IMR-90 (cell line): ENCODE data around the gene CAMLG. TPM values are rescaled to one million over a fixed set of nuclear protein-coding genes. Genes with fewer than 3 reads are reported as not detected.
"Not testable (repeated sequence)": the region's sequence is repeated elsewhere in the genome, so short reads cannot be mapped to it uniquely, and the experiment has no call there.

Experiments used
- ATAC-seq: fragments of 200-7000 bp; cut with Tn5 transposase; 2 replicates; pipeline ENCODE4 v1.9.1; 2020; ENCODE audit warnings: low read depth, mild to moderate bottlenecking, moderate library complexity
- BruUV-seq: library from RNA; stranded (reverse); fragments of 400-500 nt; replicated peaks from 2 replicates; lab custom pipeline; 2021; lab: Mats Ljungman, UMichigan
- CTCF ChIA-PET: fragments of 300-600 bp; formaldehyde crosslinking; extraction: SDS; loops from one replicate; lab custom pipeline; 2021; ENCODE audit warnings: antibody characterized with exemption; lab: Yijun Ruan, JAX
- POLR2A ChIA-PET: fragments of 300-600 bp; sonication (Branson Sonifier 250); formaldehyde crosslinking; loops from one replicate; lab custom pipeline; 2022; ENCODE audit warnings: antibody characterized with exemption; ENCODE audit not compliant: unreplicated experiment; lab: Charles Lee
- DNase-seq: peaks from one replicate; pipeline ENCODE4 v3.0.0; 2013
- H2AFZ ChIP-seq: replicated peaks from 2 replicates; pipeline ENCODE3; 2013; ENCODE audit warnings: low read length, mild to moderate bottlenecking; ENCODE audit not compliant: poor library complexity
- H2AK5ac ChIP-seq: 2 replicates; pipeline ENCODE4 v1.6.1; 2013; ENCODE audit warnings: low read depth, low read length, inconsistent platforms
- H2AK9ac ChIP-seq: replicated peaks from 2 replicates; pipeline ENCODE3; 2013; ENCODE audit warnings: mild to moderate bottlenecking, low read depth, low read length, moderate library complexity; ENCODE audit not compliant: poor library complexity
- H2BK120ac ChIP-seq: 2 replicates; pipeline ENCODE4 v1.6.1; 2013; ENCODE audit warnings: low read depth, low read length, inconsistent platforms
- H2BK15ac ChIP-seq: 3 replicates; pipeline ENCODE4 v1.6.1; 2013; ENCODE audit warnings: low read depth, low read length, inconsistent platforms
- H2BK20ac ChIP-seq: 2 replicates; pipeline ENCODE4 v1.6.1; 2013; ENCODE audit warnings: low read depth, mild to moderate bottlenecking, inconsistent platforms, low read length, moderate library complexity
- H2BK5ac ChIP-seq: 2 replicates; pipeline ENCODE4 v1.6.1; 2013; ENCODE audit warnings: mild to moderate bottlenecking, low read depth, low read length, inconsistent platforms; ENCODE audit not compliant: poor library complexity, severe bottlenecking
- H3K14ac ChIP-seq: replicated peaks from 2 replicates; pipeline ENCODE4 v1.6.1; 2013; ENCODE audit warnings: low read depth, low read length, inconsistent platforms
- H3K18ac ChIP-seq: 2 replicates; pipeline ENCODE4 v1.6.1; 2013; ENCODE audit warnings: low read depth, low read length, control low read depth
- H3K23ac ChIP-seq: 2 replicates; pipeline ENCODE4 v1.6.1; 2013; ENCODE audit warnings: low read depth, low read length, inconsistent platforms
- H3K27ac ChIP-seq: 2 replicates; pipeline ENCODE4 v1.5.1; 2013; ENCODE audit warnings: mild to moderate bottlenecking, control low read depth, low read length; ENCODE audit not compliant: insufficient read depth
- H3K27me3 ChIP-seq: 2 replicates; pipeline ENCODE4 v1.6.1; 2013; ENCODE audit warnings: low read length; ENCODE audit not compliant: control insufficient read depth, insufficient read depth
- H3K36me3 ChIP-seq: 2 replicates; pipeline ENCODE4 v1.6.1; 2013; ENCODE audit warnings: low read length, mixed read lengths; ENCODE audit not compliant: control insufficient read depth, insufficient read depth
- H3K4ac ChIP-seq: 2 replicates; pipeline ENCODE4 v1.6.1; 2013; ENCODE audit warnings: low read depth, low read length, inconsistent platforms
- H3K4me1 ChIP-seq: 2 replicates; pipeline ENCODE4 v1.6.1; 2013; ENCODE audit warnings: low read length, mixed read lengths; ENCODE audit not compliant: control insufficient read depth, insufficient read depth
- H3K4me2 ChIP-seq: 2 replicates; pipeline ENCODE4 v1.6.1; 2013; ENCODE audit warnings: low read depth, mild to moderate bottlenecking, control low read depth, low read length, moderate library complexity
- H3K4me3 ChIP-seq: 2 replicates; pipeline ENCODE4 v1.5.1; 2013; ENCODE audit warnings: low read depth, mild to moderate bottlenecking, control low read depth, low read length, moderate library complexity; ENCODE audit not compliant: insufficient read depth
- H3K56ac ChIP-seq: 2 replicates; pipeline ENCODE4 v1.6.1; 2013; ENCODE audit warnings: low read length, inconsistent platforms; ENCODE audit not compliant: insufficient read depth; ENCODE audit errors: extremely low read depth
- H3K79me1 ChIP-seq, 2 experiments: 2 replicates each; pipeline ENCODE4 v1.6.1; 2013; ENCODE audit warnings: low read length in 2 of 2, inconsistent platforms in 1 of 2, low read depth in 1 of 2
- H3K9ac ChIP-seq: 2 replicates; pipeline ENCODE4 v1.6.1; 2013; ENCODE audit warnings: low read depth, low read length, control low read depth
- H3K9me1 ChIP-seq: 2 replicates; pipeline ENCODE4 v1.6.1; 2013; ENCODE audit warnings: low read length, inconsistent platforms; ENCODE audit not compliant: insufficient read depth
- H3K9me3 ChIP-seq: 2 replicates; pipeline ENCODE4 v1.6.1; 2013; ENCODE audit warnings: low read length; ENCODE audit not compliant: control insufficient read depth, insufficient read depth
- H4K20me1 ChIP-seq: 2 replicates; pipeline ENCODE4 v1.6.1; 2013; ENCODE audit warnings: low read length, inconsistent platforms; ENCODE audit not compliant: insufficient read depth
- H4K5ac ChIP-seq: 2 replicates; pipeline ENCODE4 v1.6.1; 2013; ENCODE audit warnings: mild to moderate bottlenecking, low read depth, low read length, control low read depth
- H4K8ac ChIP-seq, 2 experiments: 2 replicates each; pipeline ENCODE4 v1.6.1; 2013; ENCODE audit warnings: low read depth in 2 of 2, low read length in 2 of 2, control low read depth in 1 of 2, inconsistent platforms in 1 of 2
- H4K91ac ChIP-seq: 2 replicates; pipeline ENCODE4 v1.6.1; 2013; ENCODE audit warnings: low read depth, low read length, inconsistent platforms; ENCODE audit not compliant: insufficient read depth
- BHLHE40 ChIP-seq: fragments of 150-350 bp; IDR thresholded peaks from 2 replicates; pipeline ENCODE4 v1.6.1; 2016; ENCODE audit warnings: mild to moderate bottlenecking, low read depth, low read length
- CEBPB ChIP-seq: IDR thresholded peaks from 2 replicates; pipeline ENCODE4 v1.6.1; 2012; ENCODE audit warnings: low read depth, low read length, improper control_type of control experiment
- MAZ ChIP-seq: IDR thresholded peaks from 2 replicates; pipeline ENCODE4 v1.6.1; 2012; ENCODE audit warnings: low read depth, mild to moderate bottlenecking, low read length, improper control_type of control experiment, moderate library complexity, borderline replicate concordance
- RFX5 ChIP-seq: IDR thresholded peaks from 2 replicates; pipeline ENCODE4 v1.8.0; 2012; ENCODE audit warnings: low read depth, mild to moderate bottlenecking, low read length, moderate library complexity
- WGBS, 2 experiments: methylation state at CpG; one replicate each; pipeline versions ENCODE4 v1.1.5 to v1.1.7; 2013; ENCODE audit warnings: missing lambda C conversion rate in 2 of 2; ENCODE audit not compliant: insufficient read length in 1 of 2; ENCODE audit errors: extremely low coverage in 2 of 2; 5-methylcytosine and 5-hydroxymethylcytosine counted together
- dilution Hi-C: fragments of 300-500 bp; cut with HindIII; formaldehyde crosslinking; loops from one replicate; pipeline ENCODE4 v1.14.3; 2018; ENCODE audit warnings: low sequenced_read_pairs; ENCODE audit not compliant: unreplicated experiment
- in situ Hi-C: fragments of 300-500 bp; cut with MboI; formaldehyde crosslinking; loops from 3 replicates; pipeline ENCODE4 v1.14.3; 2019; ENCODE audit warnings: low sequenced_read_pairs, inconsistent platforms, mixed read lengths
- intact Hi-C: fragments of 100-400 bp; cut with micrococcal nuclease; formaldehyde crosslinking; loops from 2 replicates; pipeline ENCODE4 v1.10.0; 2022
- polyA plus RNA-seq, 3 experiments: library from polyadenylated mRNA; depleted of rRNA; stranded (reverse); fragments of >200 nt; gene quantifications; 2 replicates each; pipeline ENCODE4 v1.2.3, GENCODE V29; 2012; ENCODE audit warnings: low replicate concordance in 1 of 3
- total RNA-seq: library from RNA; depleted of rRNA; stranded (reverse); fragments of >200 nt; gene quantifications from 2 replicates; pipeline ENCODE4 v1.2.3, GENCODE V29; 2012

Gene CAMLG
- total and polyA plus RNA-seq, 2 of the 4 experiments (the other 2 are of a cell fraction), result 11.9 to 13.1 TPM

GRCh38 chr5:134758504-134759341, 20.4 kb downstream of the CAMLG start, which contains the start of gene DDX46 (continued):
- TF ChIP-seq MAZ (peak; percentile 63; the same call in 1 of the 2 replicates), RFX5 (no peak), BHLHE40 (no peak; the same call in 1 of the 2 replicates)

- H3K18ac ChIP-seq, H3K4me3 ChIP-seq, ATAC-seq, H2BK120ac ChIP-seq, H3K9me3 ChIP-seq, dilution Hi-C loops, H4K5ac ChIP-seq, BruUV-seq, H3K9ac ChIP-seq, H3K4ac ChIP-seq, H3K4me1 ChIP-seq, H2AFZ ChIP-seq, H3K23ac ChIP-seq, H3K14ac ChIP-seq, H2BK15ac ChIP-seq, intact Hi-C loops, H3K27ac ChIP-seq, H3K4me2 ChIP-seq, H4K20me1 ChIP-seq, H2AK5ac ChIP-seq, POLR2A ChIA-PET, H3K27me3 ChIP-seq, H2AK9ac ChIP-seq, in situ Hi-C loops, H3K9me1 ChIP-seq, H4K91ac ChIP-seq, H4K8ac ChIP-seq, H2BK5ac ChIP-seq, H2BK20ac ChIP-seq, H3K56ac ChIP-seq: not testable (repeated sequence)
- TF ChIP-seq CEBPB, result 0 out of 2 replicates have a peak, but pooled peaks have one; percentile 12
- WGBS, 2 experiments, result 95% methylated on average over 4 of the region's 21 CpGs; no CpG with 5 or more reads in 1 of the 2 experiments
- peak; percentile 1 for DNase-seq
- H3K79me1 ChIP-seq, result peaks cover 18 to 24% of the 10 kb centered on the region in 2 experiments
- CTCF ChIA-PET, result interaction anchor here (0.6 to 1.1 kb wide), 3 partner anchors 10 to 11 kb away, joined by 3 read pairs; no protein-coding TSS in a partner anchor
- peaks cover 42% of the 10 kb centered on the region for H3K36me3 ChIP-seq
These were observed 29.4 kb downstream of the CAMLG start for GRCh38 chr5:134767528-134768291.
